DND-41 (cell line): ENCODE data around the gene CCDC107.

Experiments used
- ATAC-seq: fragments of 200-7000 bp; cut with Tn5 transposase; 3 replicates; pipeline ENCODE4 v1.9.1; 2021; ENCODE audit warnings: low read depth; ENCODE audit not compliant: insufficient read depth
- DNase-seq: peaks from one replicate; pipeline ENCODE4 v3.0.0-alpha.2; 2020
- H2AFZ ChIP-seq: 2 replicates; pipeline ENCODE4 v1.6.0; 2012; ENCODE audit warnings: low read depth, low read length
- H3K27ac ChIP-seq: 2 replicates; pipeline ENCODE4 v1.5.1; 2012; ENCODE audit warnings: low read length, inconsistent platforms
- H3K27me3 ChIP-seq: fragments of 200-600 bp; sonication (generic); 2 replicates; pipeline ENCODE4 v1.6.0; 2012; ENCODE audit warnings: low read length, mild to moderate bottlenecking, inconsistent platforms; ENCODE audit not compliant: insufficient read depth, poor library complexity
- H3K36me3 ChIP-seq: 2 replicates; pipeline ENCODE4 v1.5.1; 2012; ENCODE audit warnings: low read length, inconsistent platforms; ENCODE audit not compliant: insufficient read depth
- H3K4me1 ChIP-seq: 2 replicates; pipeline ENCODE4 v1.5.1; 2012; ENCODE audit warnings: mild to moderate bottlenecking, low read length; ENCODE audit not compliant: insufficient read depth
- H3K4me2 ChIP-seq: 2 replicates; pipeline ENCODE4 v1.6.0; 2012; ENCODE audit warnings: mild to moderate bottlenecking, moderate library complexity, low read length, inconsistent platforms; ENCODE audit not compliant: insufficient read depth
- H3K4me3 ChIP-seq, 2 experiments: fragments of 200-600 bp in 1 of 2; shearing (Covaris generic) in 1 of 2; 2 replicates each; pipeline ENCODE4 v1.5.1; 2012 to 2016; ENCODE audit warnings: inconsistent platforms in 2 of 2, low read length in 2 of 2, mild to moderate bottlenecking in 2 of 2, low read depth in 1 of 2, moderate library complexity in 1 of 2
- H3K79me2 ChIP-seq: 2 replicates; pipeline ENCODE4 v1.6.0; 2012; ENCODE audit warnings: low read length, inconsistent platforms; ENCODE audit not compliant: insufficient read depth
- H3K9ac ChIP-seq: 2 replicates; pipeline ENCODE4 v1.6.0; 2012; ENCODE audit warnings: low read depth, mild to moderate bottlenecking, inconsistent platforms, low read length, moderate library complexity
- H3K9me3 ChIP-seq: 2 replicates; pipeline ENCODE4 v1.5.1; 2012; ENCODE audit warnings: low read length, moderate library complexity, mild to moderate bottlenecking, inconsistent platforms; ENCODE audit not compliant: insufficient read depth, severe bottlenecking
- H4K20me1 ChIP-seq: 2 replicates; pipeline ENCODE4 v1.6.0; 2012; ENCODE audit warnings: low read length; ENCODE audit not compliant: insufficient read depth
- EZH2 ChIP-seq: IDR thresholded peaks from 3 replicates; pipeline ENCODE4 v1.6.1; 2012; ENCODE audit warnings: borderline replicate concordance, low read depth, mild to moderate bottlenecking, moderate library complexity, low read length, inconsistent platforms; ENCODE audit not compliant: severe bottlenecking
- TF ChIP-seq, protein P1 (sequence below): IDR thresholded peaks from 2 replicates; pipeline ENCODE4 v1.5.1; 2012; ENCODE audit warnings: borderline replicate concordance, low read length, moderate library complexity, mild to moderate bottlenecking; ENCODE audit not compliant: poor library complexity, severe bottlenecking; ENCODE audit errors: extremely low read depth

Gene CCDC107

DNA sequence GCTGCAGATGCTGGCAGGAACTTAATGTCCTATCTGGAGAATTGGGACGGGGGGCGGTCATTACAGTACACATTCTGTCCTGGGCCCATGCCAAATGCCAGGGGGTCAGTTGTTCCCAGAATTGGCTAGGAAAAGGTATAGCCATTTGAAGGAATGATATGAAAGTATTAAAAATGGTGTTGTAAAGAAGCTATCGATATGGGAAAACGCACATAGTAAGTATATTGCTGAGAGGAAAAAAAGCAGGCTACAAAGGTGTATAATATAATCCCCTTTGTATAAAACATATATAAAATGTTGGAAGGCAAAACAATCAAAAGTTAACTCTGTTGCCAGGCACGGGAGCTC is 7.4 kb downstream of the CCDC107 start:
- peak overlapping the region; percentile 97 for H3K27ac ChIP-seq
- H3K27me3 ChIP-seq = no peaks in the 10 kb centered on the region
- ATAC-seq = no peak
- H3K9ac ChIP-seq = peak overlapping the region; percentile 78
- peak overlapping the region; percentile 78 for H3K4me2 ChIP-seq
- peaks cover 35% of the 10 kb centered on the region for H3K79me2 ChIP-seq
- H3K9me3 ChIP-seq = no peaks in the 10 kb centered on the region
- DNase-seq = no peak
- TF ChIP-seq EZH2 = no peak
- TF ChIP-seq, protein P1, sequence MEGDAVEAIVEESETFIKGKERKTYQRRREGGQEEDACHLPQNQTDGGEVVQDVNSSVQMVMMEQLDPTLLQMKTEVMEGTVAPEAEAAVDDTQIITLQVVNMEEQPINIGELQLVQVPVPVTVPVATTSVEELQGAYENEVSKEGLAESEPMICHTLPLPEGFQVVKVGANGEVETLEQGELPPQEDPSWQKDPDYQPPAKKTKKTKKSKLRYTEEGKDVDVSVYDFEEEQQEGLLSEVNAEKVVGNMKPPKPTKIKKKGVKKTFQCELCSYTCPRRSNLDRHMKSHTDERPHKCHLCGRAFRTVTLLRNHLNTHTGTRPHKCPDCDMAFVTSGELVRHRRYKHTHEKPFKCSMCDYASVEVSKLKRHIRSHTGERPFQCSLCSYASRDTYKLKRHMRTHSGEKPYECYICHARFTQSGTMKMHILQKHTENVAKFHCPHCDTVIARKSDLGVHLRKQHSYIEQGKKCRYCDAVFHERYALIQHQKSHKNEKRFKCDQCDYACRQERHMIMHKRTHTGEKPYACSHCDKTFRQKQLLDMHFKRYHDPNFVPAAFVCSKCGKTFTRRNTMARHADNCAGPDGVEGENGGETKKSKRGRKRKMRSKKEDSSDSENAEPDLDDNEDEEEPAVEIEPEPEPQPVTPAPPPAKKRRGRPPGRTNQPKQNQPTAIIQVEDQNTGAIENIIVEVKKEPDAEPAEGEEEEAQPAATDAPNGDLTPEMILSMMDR = no peak
- H3K4me3 ChIP-seq = peak overlapping the region; percentile 37 to 78; a peak in 3 of 4 replicates
- peaks cover 28% of the 10 kb centered on the region for H3K36me3 ChIP-seq
- H3K4me1 ChIP-seq = peaks cover 68% of the 10 kb centered on the region
- peak overlapping the region; percentile 94 for H2AFZ ChIP-seq
- H4K20me1 ChIP-seq = no peaks in the 10 kb centered on the region

DNA sequence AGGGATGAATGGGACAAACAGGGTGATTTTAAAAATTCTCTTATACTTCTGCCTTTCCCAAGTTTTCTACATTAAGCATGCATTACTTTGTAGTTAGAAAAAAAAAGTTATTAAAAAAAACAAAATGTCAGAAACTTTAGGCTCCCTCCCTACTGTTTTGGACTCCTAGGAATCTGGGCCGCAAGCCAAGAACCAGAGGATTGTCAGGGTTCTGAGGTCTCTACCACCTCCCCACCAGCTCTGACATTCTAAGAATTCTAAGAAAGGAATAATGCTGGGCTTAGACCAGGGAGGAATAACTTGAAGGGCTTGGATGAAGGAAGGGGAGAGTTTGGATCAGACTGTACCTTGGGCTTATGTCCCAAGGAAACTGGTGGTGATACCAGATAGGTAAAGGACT is 8.0 kb downstream of the CCDC107 start:
- H3K9me3 ChIP-seq = no peaks in the 10 kb centered on the region
- H3K27ac ChIP-seq = peak overlapping the region; percentile 97
- H3K4me2 ChIP-seq = peak overlapping the region; percentile 78
- H4K20me1 ChIP-seq = no peaks in the 10 kb centered on the region
- H3K4me1 ChIP-seq = peaks cover 62% of the 10 kb centered on the region
- peaks cover 22% of the 10 kb centered on the region for H3K36me3 ChIP-seq
- no peaks in the 10 kb centered on the region for H3K27me3 ChIP-seq
- peak overlapping the region; percentile 15 for H2AFZ ChIP-seq
- DNase-seq (no peak), ATAC-seq (no peak)
- H3K9ac ChIP-seq = peak overlapping the region; percentile 78
- TF ChIP-seq, protein P1 = no peak
- TF ChIP-seq EZH2 = no peak
- H3K79me2 ChIP-seq = peaks cover 29% of the 10 kb centered on the region
- peak overlapping the region in 1 of 2 experiments; percentile 78; a peak in 3 of 4 replicates for H3K4me3 ChIP-seq

GRCh38 chr9:35666549-35666948 is 8.5 kb downstream of the CCDC107 start:
- Histone ChIP-seq H3K36me3 (peaks cover 19% of the 10 kb centered on the region), H3K4me2 (peak overlapping the region; percentile 78), H3K9ac (peak overlapping the region; percentile 78), H3K79me2 (peaks cover 25% of the 10 kb centered on the region), H4K20me1 (no peaks in the 10 kb centered on the region), H3K9me3 (no peaks in the 10 kb centered on the region), H3K4me3 (peak overlapping the region in 1 of 2 experiments; percentile 78; a peak in 2 of 4 replicates), H3K4me1 (peaks cover 57% of the 10 kb centered on the region), H3K27me3 (no peaks in the 10 kb centered on the region), H2AFZ (peak overlapping the region; percentile 15), H3K27ac (peak overlapping the region; percentile 97)
- ATAC-seq (no peak), DNase-seq (peak; percentile 26)
- no peak for TF ChIP-seq EZH2
- TF ChIP-seq, protein P1 = no peak

- no peaks in the 10 kb centered on the region for H3K9me3 ChIP-seq
- H3K4me2 ChIP-seq = no peak overlapping the region
- no peak overlapping the region for H3K27ac ChIP-seq
- H3K4me1 ChIP-seq = peaks cover 43% of the 10 kb centered on the region
- H3K79me2 ChIP-seq = peaks cover 17% of the 10 kb centered on the region
- no peak for TF ChIP-seq EZH2
- TF ChIP-seq, protein P1 = no peak
- ATAC-seq (no peak), DNase-seq (no peak)
- H3K36me3 ChIP-seq = peaks cover 6% of the 10 kb centered on the region
- H3K27me3 ChIP-seq = no peaks in the 10 kb centered on the region
- no peak overlapping the region for H3K9ac ChIP-seq
- H3K4me3 ChIP-seq = no peak overlapping the region
- H4K20me1 ChIP-seq = no peaks in the 10 kb centered on the region
- no peak overlapping the region for H2AFZ ChIP-seq
These were observed 9.8 kb downstream of the CCDC107 start for GRCh38 chr9:35667939-35668338.
